ENCODE measurements around the gene C22orf15. TPM values are rescaled to one million over a fixed set of nuclear protein-coding genes. Genes with fewer than 3 reads are reported as not detected.

Gene C22orf15
- total RNA-seq, 2 donors from 2014 or later: 1.5 to 2.2 TPM

- peaks cover 5% of the 10 kb centered on the region for H3K4me1 ChIP-seq (ENCODE audit: control insufficient read depth, insufficient read depth, low read length)
- H3K27ac ChIP-seq (ENCODE audit: low read depth, low read length): no peak overlapping the region
- H3K27me3 ChIP-seq (ENCODE audit: control insufficient read depth, insufficient read depth, low read length, poor library complexity, severe bottlenecking): no peaks in the 10 kb centered on the region
- no peaks in the 10 kb centered on the region for H3K9me3 Mint-ChIP-seq
- no peak overlapping the region for H3K9ac ChIP-seq (ENCODE audit: extremely low read depth, low read length, poor library complexity, severe bottlenecking)
- 82 to 83% methylated on average over 9 to 12 of the region's 12 CpGs for WGBS, 2 experiments (ENCODE audit: insufficient coverage in 1 of 2, insufficient read length in 1 of 2)
- peaks cover 23% of the 10 kb centered on the region for H3K4me1 Mint-ChIP-seq
- TF ChIP-seq, protein P1, sequence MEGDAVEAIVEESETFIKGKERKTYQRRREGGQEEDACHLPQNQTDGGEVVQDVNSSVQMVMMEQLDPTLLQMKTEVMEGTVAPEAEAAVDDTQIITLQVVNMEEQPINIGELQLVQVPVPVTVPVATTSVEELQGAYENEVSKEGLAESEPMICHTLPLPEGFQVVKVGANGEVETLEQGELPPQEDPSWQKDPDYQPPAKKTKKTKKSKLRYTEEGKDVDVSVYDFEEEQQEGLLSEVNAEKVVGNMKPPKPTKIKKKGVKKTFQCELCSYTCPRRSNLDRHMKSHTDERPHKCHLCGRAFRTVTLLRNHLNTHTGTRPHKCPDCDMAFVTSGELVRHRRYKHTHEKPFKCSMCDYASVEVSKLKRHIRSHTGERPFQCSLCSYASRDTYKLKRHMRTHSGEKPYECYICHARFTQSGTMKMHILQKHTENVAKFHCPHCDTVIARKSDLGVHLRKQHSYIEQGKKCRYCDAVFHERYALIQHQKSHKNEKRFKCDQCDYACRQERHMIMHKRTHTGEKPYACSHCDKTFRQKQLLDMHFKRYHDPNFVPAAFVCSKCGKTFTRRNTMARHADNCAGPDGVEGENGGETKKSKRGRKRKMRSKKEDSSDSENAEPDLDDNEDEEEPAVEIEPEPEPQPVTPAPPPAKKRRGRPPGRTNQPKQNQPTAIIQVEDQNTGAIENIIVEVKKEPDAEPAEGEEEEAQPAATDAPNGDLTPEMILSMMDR (conservative IDR thresholded peaks at IDR 0.05): no peak
- DNase-seq: no peak
- no peak overlapping the region for H3K4me3 Mint-ChIP-seq
- H3K4me3 ChIP-seq (ENCODE audit: low read length): no peak overlapping the region
- peaks cover 34% of the 10 kb centered on the region for H3K27me3 Mint-ChIP-seq (ENCODE audit: insufficient read depth)
- no peaks in the 10 kb centered on the region for H3K36me3 Mint-ChIP-seq (ENCODE audit: low read depth)
- no peaks in the 10 kb centered on the region for H3K36me3 ChIP-seq (ENCODE audit: control insufficient read depth, insufficient read depth, low read length)
- H3K27ac Mint-ChIP-seq: no peak overlapping the region
- H3K9me3 ChIP-seq (ENCODE audit: control insufficient read depth, low read length): no peaks in the 10 kb centered on the region
Observed at GRCh38 chr22:23774114-23774921, 11.5 kb downstream of the C22orf15 start.

DNA sequence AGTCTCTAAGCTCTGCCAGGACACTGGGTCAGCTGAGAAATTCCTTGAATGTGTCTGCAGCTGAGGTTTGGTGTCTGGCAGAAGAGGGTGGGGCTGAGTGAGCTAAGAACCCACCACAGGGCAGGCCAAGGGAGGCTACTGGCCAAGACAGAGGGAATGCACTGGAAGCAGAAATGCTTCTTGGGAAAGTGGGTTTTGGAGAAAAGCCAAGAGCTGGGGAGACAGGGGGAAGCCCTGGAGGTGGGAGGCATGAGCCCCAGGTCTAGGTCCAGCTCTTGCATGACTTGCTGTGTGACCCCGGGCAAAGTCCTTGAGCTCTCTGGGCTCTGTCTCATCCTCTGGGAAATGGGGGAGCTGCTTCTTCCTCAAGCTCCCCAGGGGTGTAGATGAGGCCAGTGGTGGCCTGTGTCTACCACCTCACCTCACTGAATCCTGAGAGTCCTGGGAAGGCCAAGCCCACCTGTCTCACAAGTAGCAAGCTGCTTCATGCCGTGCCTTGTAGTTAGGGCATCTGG, 12.2 kb downstream of the C22orf15 start:
- Histone ChIP-seq H3K27me3 (ENCODE audit: control insufficient read depth, insufficient read depth, low read length, poor library complexity, severe bottlenecking) (no peaks in the 10 kb centered on the region), H3K27ac (ENCODE audit: low read depth, low read length) (no peak overlapping the region), H3K9me3 (ENCODE audit: control insufficient read depth, low read length) (no peaks in the 10 kb centered on the region), H3K36me3 (ENCODE audit: control insufficient read depth, insufficient read depth, low read length) (no peaks in the 10 kb centered on the region), H3K9ac (ENCODE audit: extremely low read depth, low read length, poor library complexity, severe bottlenecking) (no peak overlapping the region), H3K4me3 (ENCODE audit: low read length) (no peak overlapping the region), H3K4me1 (ENCODE audit: control insufficient read depth, insufficient read depth, low read length) (peaks cover 5% of the 10 kb centered on the region)
- H3K27me3 Mint-ChIP-seq (ENCODE audit: insufficient read depth): peaks cover 27% of the 10 kb centered on the region
- H3K27ac Mint-ChIP-seq: no peak overlapping the region
- H3K4me1 Mint-ChIP-seq: peaks cover 23% of the 10 kb centered on the region
- TF ChIP-seq, protein P1 (conservative IDR thresholded peaks at IDR 0.05): no peak
- WGBS, 2 experiments (ENCODE audit: insufficient coverage in 1 of 2, insufficient read length in 1 of 2): 92 to 100% methylated on average over 2 of the region's 2 CpGs
- no peaks in the 10 kb centered on the region for H3K36me3 Mint-ChIP-seq (ENCODE audit: low read depth)
- H3K9me3 Mint-ChIP-seq: no peaks in the 10 kb centered on the region
- H3K4me3 Mint-ChIP-seq: no peak overlapping the region
- peak; percentile 74 for DNase-seq

GRCh38 chr22:23775779-23776375, 13.1 kb downstream of the C22orf15 start:
- no peaks in the 10 kb centered on the region for H3K27me3 ChIP-seq (ENCODE audit: control insufficient read depth, insufficient read depth, low read length, poor library complexity, severe bottlenecking)
- no peak overlapping the region for H3K9ac ChIP-seq (ENCODE audit: extremely low read depth, low read length, poor library complexity, severe bottlenecking)
- Mint-ChIP-seq H3K9me3 (no peaks in the 10 kb centered on the region), H3K4me1 (peaks cover 23% of the 10 kb centered on the region), H3K4me3 (no peak overlapping the region), H3K36me3 (ENCODE audit: low read depth) (no peaks in the 10 kb centered on the region), H3K27ac (no peak overlapping the region), H3K27me3 (ENCODE audit: insufficient read depth) (peaks cover 27% of the 10 kb centered on the region)
- H3K27ac ChIP-seq (ENCODE audit: low read depth, low read length): no peak overlapping the region
- H3K36me3 ChIP-seq (ENCODE audit: control insufficient read depth, insufficient read depth, low read length): no peaks in the 10 kb centered on the region
- DNase-seq: no peak
- TF ChIP-seq, protein P1 (conservative IDR thresholded peaks at IDR 0.05): no peak
- WGBS, 2 experiments (ENCODE audit: insufficient coverage in 1 of 2, insufficient read length in 1 of 2): 84 to 100% methylated on average over 1 to 3 of the region's 3 CpGs
- H3K9me3 ChIP-seq (ENCODE audit: control insufficient read depth, low read length): no peaks in the 10 kb centered on the region
- H3K4me3 ChIP-seq (ENCODE audit: low read length): no peak overlapping the region
- H3K4me1 ChIP-seq (ENCODE audit: control insufficient read depth, insufficient read depth, low read length): peaks cover 5% of the 10 kb centered on the region
